Hematopoietic multipotent progenitor cell treated with erythropoietin and hydrocortisone succinate and interleukin-3 and kit ligand, for 15 days (in vitro differentiated cells): ENCODE results near the gene COG5.
"Not testable (repeated sequence)": the region's sequence is repeated elsewhere in the genome, so short reads cannot be mapped to it uniquely, and the experiment has no call there.

Experiments
- DNase-seq: peaks from one replicate; pipeline ENCODE4 v3.0.0-alpha.2; 2015; ENCODE audit warnings: low spot score

COG5 gene

GRCh38 chr7:107269790-107270189 is 293.9 kb downstream of the COG5 start:
- no peak for DNase-seq

- DNase-seq: no peak
Observed at GRCh38 chr7:107268594-107268993, 295.1 kb downstream of the COG5 start.

- no peak for DNase-seq
Observed at GRCh38 chr7:107267138-107267537, 296.6 kb downstream of the COG5 start.

GRCh38 chr7:107264723-107265122 is 299.0 kb downstream of the COG5 start:
- no peak for DNase-seq

- DNase-seq: no peak
Observed at GRCh38 chr7:107262857-107263256, 300.9 kb downstream of the COG5 start.

GRCh38 chr7:107258737-107259136 is 305.0 kb downstream of the COG5 start:
- no peak for DNase-seq

- DNase-seq: no peak
Observed at GRCh38 chr7:107255602-107256001, 308.1 kb downstream of the COG5 start.

- no peak for DNase-seq
Observed at GRCh38 chr7:107254398-107254985, 309.2 kb downstream of the COG5 start.

- DNase-seq: no peak
Observed at GRCh38 chr7:107253599-107253998, 310.1 kb downstream of the COG5 start.

GRCh38 chr7:107251963-107252362 is 311.8 kb downstream of the COG5 start:
- DNase-seq: no peak

- no peak for DNase-seq
Observed at GRCh38 chr7:107248551-107249316, 315.0 kb downstream of the COG5 start.

GRCh38 chr7:107246836-107247235 is 316.9 kb downstream of the COG5 start:
- DNase-seq: not testable (repeated sequence)

GRCh38 chr7:107244613-107245012 is 319.1 kb downstream of the COG5 start:
- DNase-seq: no peak

- no peak for DNase-seq
Observed at GRCh38 chr7:107242267-107242666, 321.5 kb downstream of the COG5 start.

- no peak for DNase-seq
Observed at GRCh38 chr7:107237451-107237850, 326.3 kb downstream of the COG5 start.

- no peak for DNase-seq
Observed at GRCh38 chr7:107236862-107237261, 326.9 kb downstream of the COG5 start.

GRCh38 chr7:107234436-107234835 is 329.3 kb downstream of the COG5 start:
- DNase-seq: no peak

- DNase-seq: no peak
Observed at GRCh38 chr7:107233981-107234380, 329.7 kb downstream of the COG5 start.

- DNase-seq: no peak
Observed at GRCh38 chr7:107233174-107233573, 330.5 kb downstream of the COG5 start.

- DNase-seq: no peak
Observed at GRCh38 chr7:107232568-107233090, 331.1 kb downstream of the COG5 start.

GRCh38 chr7:107230334-107230733 is 333.4 kb downstream of the COG5 start:
- no peak for DNase-seq

- no peak for DNase-seq
Observed at GRCh38 chr7:107228291-107228690, 335.4 kb downstream of the COG5 start.

GRCh38 chr7:107224374-107225223 is 339.1 kb downstream of the COG5 start:
- DNase-seq: no peak
